Middle frontal gyrus (tissue), 1 donor: ENCODE measurements around the gene MXI1.

Experiments used
- DNase-seq: peaks from one replicate; pipeline ENCODE4 v3.0.0-alpha.2; 2015; ENCODE audit warnings: low spot score; ENCODE audit errors: extremely low spot score

MXI1 gene

GRCh38 chr10:110274647-110275046, 67.2 kb downstream of the MXI1 start:
- DNase-seq = no peak

DNA sequence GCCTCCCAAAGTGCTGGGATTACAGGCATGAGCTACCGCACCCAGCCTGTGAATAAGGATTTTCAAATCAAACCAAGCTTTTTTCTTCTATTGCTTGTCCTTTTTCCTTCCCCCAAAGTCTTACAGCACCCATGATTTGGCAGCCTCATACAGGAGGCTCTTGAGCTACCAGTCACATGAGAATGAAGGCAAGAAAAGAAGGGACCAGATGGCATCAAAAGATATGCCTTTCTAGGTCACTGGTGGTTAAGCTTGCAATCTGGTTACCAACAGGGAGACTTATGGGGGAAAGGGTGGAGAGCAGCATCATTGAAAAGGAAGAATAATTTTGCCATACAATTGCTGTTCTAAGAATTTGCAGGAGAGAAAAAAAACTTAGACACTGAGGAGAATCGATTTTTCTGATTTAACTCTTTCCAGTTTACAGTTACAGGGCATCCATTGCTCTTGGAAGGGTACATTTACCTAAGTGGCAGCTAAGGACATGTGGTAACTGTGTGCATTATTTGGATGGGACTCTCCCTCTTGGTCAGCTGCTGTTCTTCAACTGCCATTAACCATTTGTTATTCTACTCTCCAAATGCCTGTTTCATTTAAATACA, 67.8 kb downstream of the MXI1 start:
- DNase-seq = no peak

DNA sequence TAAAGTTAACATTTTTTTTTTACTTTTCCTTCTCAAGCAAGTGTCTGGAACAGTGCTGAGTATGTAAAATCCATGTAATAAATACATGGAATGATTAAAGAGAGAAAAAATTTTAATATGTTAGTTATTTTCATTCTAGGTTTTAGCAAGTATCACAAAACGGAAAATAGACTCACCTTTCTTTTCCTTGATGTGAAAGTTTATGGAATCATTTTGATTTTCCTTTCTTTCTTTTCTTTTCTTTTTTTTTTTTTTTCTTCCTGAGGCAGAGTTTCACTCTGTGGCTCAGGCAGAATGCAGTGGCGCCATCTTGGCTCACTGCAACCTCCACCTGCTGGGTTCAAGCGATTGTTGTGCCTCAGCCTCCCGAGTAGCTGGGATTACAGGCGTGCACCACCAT, 69.2 kb downstream of the MXI1 start:
- DNase-seq = no peak

- no peak for DNase-seq
These were observed 70.2 kb downstream of the MXI1 start for GRCh38 chr10:110277591-110277990.

- DNase-seq = no peak
These were observed 71.4 kb downstream of the MXI1 start for GRCh38 chr10:110278562-110279406.

GRCh38 chr10:110279407-110279986, 72.1 kb downstream of the MXI1 start:
- peak; percentile 77 for DNase-seq

DNA sequence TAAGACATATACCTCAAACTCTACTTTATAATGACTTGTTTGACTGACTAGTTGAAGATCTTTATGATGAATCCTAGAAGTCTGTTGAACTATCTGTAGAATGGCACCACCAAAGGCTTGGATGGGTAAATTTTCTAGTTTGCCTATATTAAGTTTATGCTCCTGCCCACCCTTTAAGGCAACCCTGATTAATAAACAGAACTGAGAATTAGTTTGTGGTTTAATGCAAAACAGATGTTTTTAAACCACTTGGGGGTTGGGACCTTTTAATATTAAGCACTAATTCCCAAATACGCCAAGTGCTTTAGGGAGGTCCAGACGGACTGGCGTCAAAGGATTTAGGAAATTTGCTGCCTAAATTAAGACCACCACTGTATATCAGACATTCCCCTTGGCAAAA, 76.9 kb downstream of the MXI1 start:
- DNase-seq = no peak

DNA sequence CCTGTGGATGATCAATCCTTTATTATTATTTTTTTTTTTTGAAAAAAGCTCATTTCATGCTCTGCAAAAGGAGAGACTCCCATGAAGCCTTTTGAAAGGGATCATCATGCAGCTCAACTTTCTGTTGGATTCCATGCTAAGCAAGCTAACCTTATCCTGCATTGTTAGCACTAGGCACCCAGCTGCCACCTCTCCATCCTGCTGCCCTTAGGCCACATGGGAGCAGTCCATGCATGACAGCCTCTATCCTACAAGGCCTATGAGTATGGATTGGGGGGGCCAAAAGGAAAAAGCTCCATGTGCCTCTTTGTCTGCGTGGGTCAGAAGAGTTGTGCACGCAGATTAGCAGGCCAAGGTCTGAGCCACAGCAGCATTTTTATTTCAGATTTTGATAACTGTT, 78.1 kb downstream of the MXI1 start:
- DNase-seq = no peak

DNA sequence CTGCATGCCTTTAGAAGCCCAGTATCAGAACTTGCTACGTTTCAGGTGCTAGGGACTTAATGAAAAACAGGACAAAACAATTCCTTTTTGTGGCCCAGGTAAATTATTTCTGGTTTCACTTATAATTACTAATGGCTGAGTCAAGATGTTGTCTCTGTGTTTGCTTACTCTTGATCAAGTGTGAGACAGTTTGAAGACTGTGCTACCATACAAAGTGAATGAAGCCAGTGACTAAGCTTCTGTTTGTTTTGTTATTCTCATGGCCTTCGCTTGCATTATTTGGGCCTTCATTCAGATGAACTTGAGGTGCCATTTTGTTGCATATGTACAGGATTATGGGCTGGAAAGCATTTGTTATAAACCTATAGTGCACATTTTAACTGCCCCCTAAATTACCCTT, 79.4 kb downstream of the MXI1 start:
- no peak for DNase-seq

- no peak for DNase-seq
These were observed 89.6 kb downstream of the MXI1 start for GRCh38 chr10:110296966-110297365.

DNA sequence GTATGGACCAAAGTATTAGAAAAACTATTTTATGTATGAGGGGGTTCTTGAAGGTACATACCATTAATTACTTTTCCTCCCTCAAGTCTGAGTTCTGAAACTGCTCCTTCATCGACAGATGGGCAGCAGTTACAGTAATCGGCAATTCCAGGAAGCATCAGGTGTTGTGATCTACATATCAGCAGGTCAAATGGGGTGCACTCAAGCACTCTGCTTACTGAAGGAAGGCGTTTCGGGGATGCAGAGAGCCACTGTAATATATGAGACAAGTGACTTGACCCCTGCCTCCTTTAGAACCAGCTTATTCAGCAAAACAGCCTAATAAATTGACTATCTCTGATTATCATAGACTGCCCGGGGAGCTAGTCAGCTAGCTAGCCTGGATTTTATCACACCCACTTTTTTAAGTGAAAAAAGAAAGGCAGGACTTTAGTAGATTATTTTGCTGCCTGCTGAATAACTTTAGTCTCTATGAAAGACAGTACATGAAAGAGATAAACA, 93.1 kb downstream of the MXI1 start:
- no peak for DNase-seq

DNA sequence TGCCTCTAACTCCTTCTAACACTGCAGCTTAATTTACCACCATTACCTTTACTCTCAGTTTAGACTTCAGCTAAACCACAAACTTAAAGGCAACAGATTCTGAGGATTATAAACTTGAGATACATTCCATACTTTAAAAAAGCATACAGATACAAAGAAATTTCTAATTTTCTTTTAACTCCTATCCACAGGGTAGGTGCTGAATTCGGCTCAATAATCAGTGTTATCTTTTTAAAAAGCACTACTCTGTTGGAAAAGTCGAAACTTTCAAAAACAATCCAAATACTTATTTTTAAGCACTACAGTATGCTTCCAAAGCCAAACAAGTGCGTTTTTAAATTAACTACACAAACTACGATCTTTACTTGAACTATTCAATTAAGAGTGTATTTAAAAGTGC, 96.3 kb downstream of the MXI1 start:
- DNase-seq = no peak

DNA sequence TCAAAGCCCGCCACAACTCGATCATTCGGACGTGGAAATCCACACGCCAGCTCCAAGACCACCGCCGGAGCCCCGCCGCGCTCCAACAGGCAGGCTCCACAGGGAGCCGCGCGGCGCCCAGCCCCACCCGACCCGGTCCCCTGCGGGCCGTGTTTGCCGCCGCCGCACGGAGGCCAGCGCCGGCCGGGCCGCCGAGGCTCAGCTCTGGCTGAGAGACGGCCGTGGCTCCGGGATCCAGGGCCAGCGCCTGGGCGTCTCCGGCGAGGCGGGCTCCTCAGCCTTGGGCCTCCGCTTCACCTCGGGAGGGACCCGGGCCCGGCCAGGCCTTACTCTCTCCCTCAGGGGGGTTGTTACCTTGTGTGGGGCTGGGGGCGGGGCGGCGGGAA, 97.0 kb downstream of the MXI1 start:
- DNase-seq = no peak

GRCh38 chr10:110304780-110305421, 97.5 kb downstream of the MXI1 start, which contains the start of gene SMNDC1:
SMNDC1 (minus strand) TSS chr10:110304920; CDS start chr10:110303587, 1,333 bp downstream.
- peak; percentile 98 for DNase-seq

GRCh38 chr10:110305767-110306451, 98.5 kb downstream of the MXI1 start:
- DNase-seq = peak; percentile 23

- DNase-seq = no peak
These were observed 99.0 kb downstream of the MXI1 start for GRCh38 chr10:110306452-110306768.

- DNase-seq = no peak
These were observed 100.4 kb downstream of the MXI1 start for GRCh38 chr10:110307805-110308204.

GRCh38 chr10:110310741-110311140, 103.3 kb downstream of the MXI1 start:
- DNase-seq = no peak

DNA sequence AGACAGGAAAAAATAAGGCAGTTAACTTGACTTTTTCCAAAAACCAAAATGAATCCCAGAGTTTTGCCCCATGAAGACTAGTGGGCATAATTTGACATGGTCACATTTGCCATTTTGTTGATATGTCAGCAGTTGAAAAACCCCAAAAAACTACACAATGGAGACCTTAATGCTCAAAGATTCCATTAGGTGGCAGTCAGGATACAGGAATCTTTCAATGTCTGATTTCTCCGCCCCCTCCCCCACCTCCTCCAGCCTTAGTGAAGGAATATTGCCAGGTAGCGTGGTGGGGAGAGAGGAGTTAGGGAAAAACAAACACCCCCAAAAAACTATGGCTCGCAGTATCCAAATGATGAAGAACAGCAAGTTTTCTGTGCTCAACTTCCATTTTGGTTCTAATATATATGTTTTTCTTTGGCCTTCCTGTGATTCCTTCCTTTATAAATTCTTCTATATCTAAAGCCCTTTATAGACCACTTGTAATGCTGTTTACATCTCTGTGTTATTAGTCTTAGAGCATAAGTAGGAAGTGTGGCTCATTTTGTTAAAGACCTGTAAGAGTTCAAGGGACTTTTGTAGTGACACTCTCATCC, 104.0 kb downstream of the MXI1 start:
- DNase-seq = peak; percentile 18

GRCh38 chr10:110312206-110312605, 104.8 kb downstream of the MXI1 start:
- no peak for DNase-seq

DNA sequence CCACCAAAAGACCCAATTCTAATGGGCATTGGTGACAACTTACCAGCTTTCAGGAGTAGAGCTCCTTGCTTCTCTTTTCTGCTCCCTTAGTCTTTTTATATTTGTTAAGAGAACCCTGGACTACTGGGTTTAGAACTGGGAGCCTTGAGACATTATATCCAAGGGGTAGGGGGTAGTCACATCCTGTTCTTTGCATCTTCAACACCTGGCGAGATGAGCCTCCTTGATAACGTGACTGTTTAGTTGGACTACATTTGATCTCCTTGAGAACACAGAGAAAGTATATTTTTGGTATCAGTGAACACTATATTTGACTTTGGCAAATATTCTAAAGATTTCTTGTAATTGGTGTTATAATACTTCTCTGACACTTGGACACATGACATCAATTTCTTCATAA, 106.3 kb downstream of the MXI1 start:
- DNase-seq = no peak
